Activated naive CD4-positive, alpha-beta T cell treated with anti-CD3 and anti-CD28 coated beads, Interleukin-2, amount 50 U/mL, for 24 hours (primary cell): Measurements from ENCODE around the gene TMEM59L.
A peak's percentile ranks its signal among the peaks of the same experiment; 100 is the strongest.

Experiments
- H3K27ac Mint-ChIP-seq: one replicate; pipeline ENCODE4 v1.8.0; 2021; ENCODE audit warnings: mild to moderate bottlenecking, mixed read lengths
- H3K27me3 Mint-ChIP-seq: one replicate; pipeline ENCODE4 v1.8.0; 2021; ENCODE audit warnings: mixed read lengths
- H3K36me3 Mint-ChIP-seq: one replicate; pipeline ENCODE4 v1.8.0; 2021; ENCODE audit warnings: mixed read lengths
- H3K4me1 Mint-ChIP-seq: one replicate; pipeline ENCODE4 v1.8.0; 2021; ENCODE audit warnings: mixed read lengths
- H3K4me3 Mint-ChIP-seq: one replicate; pipeline ENCODE4 v1.8.0; 2021; ENCODE audit warnings: mild to moderate bottlenecking, mixed read lengths
- H3K9me3 Mint-ChIP-seq: one replicate; pipeline ENCODE4 v1.8.0; 2021; ENCODE audit warnings: mixed read lengths

The TMEM59L gene

GRCh38 chr19:18654469-18654868, 41.8 kb downstream of the TMEM59L start:
- Mint-ChIP-seq H3K36me3 (no peaks in the 10 kb centered on the region), H3K4me1 (peaks cover 29% of the 10 kb centered on the region), H3K4me3 (no peak overlapping the region), H3K9me3 (no peaks in the 10 kb centered on the region), H3K27me3 (no peaks in the 10 kb centered on the region), H3K27ac (no peak overlapping the region)

GRCh38 chr19:18655173-18655844, 42.6 kb downstream of the TMEM59L start:
- Mint-ChIP-seq H3K4me3 (no peak overlapping the region), H3K27me3 (no peaks in the 10 kb centered on the region), H3K4me1 (peaks cover 24% of the 10 kb centered on the region), H3K36me3 (no peaks in the 10 kb centered on the region), H3K9me3 (no peaks in the 10 kb centered on the region), H3K27ac (no peak overlapping the region)

- no peaks in the 10 kb centered on the region for H3K27me3 Mint-ChIP-seq
- no peak overlapping the region for H3K4me3 Mint-ChIP-seq
- no peaks in the 10 kb centered on the region for H3K36me3 Mint-ChIP-seq
- no peak overlapping the region for H3K27ac Mint-ChIP-seq
- H3K9me3 Mint-ChIP-seq = no peaks in the 10 kb centered on the region
- H3K4me1 Mint-ChIP-seq = peaks cover 24% of the 10 kb centered on the region
These were observed 43.8 kb downstream of the TMEM59L start for GRCh38 chr19:18656337-18657086.

GRCh38 chr19:18657590-18658365, 45.1 kb downstream of the TMEM59L start:
- Mint-ChIP-seq H3K27ac (peak overlapping the region; percentile 70), H3K9me3 (no peaks in the 10 kb centered on the region), H3K4me3 (no peak overlapping the region), H3K27me3 (no peaks in the 10 kb centered on the region), H3K36me3 (no peaks in the 10 kb centered on the region), H3K4me1 (peaks cover 25% of the 10 kb centered on the region)

GRCh38 chr19:18658366-18658855, 45.7 kb downstream of the TMEM59L start:
- Mint-ChIP-seq H3K4me1 (peaks cover 31% of the 10 kb centered on the region), H3K27me3 (no peaks in the 10 kb centered on the region), H3K9me3 (no peaks in the 10 kb centered on the region), H3K27ac (no peak overlapping the region), H3K36me3 (no peaks in the 10 kb centered on the region), H3K4me3 (no peak overlapping the region)

- Mint-ChIP-seq H3K36me3 (no peaks in the 10 kb centered on the region), H3K4me1 (peaks cover 37% of the 10 kb centered on the region), H3K27ac (no peak overlapping the region), H3K9me3 (no peaks in the 10 kb centered on the region), H3K4me3 (no peak overlapping the region), H3K27me3 (no peaks in the 10 kb centered on the region)
These were observed 46.8 kb downstream of the TMEM59L start for GRCh38 chr19:18659281-18660050.

- Mint-ChIP-seq H3K27ac (no peak overlapping the region), H3K9me3 (no peaks in the 10 kb centered on the region), H3K4me3 (no peak overlapping the region), H3K4me1 (peaks cover 35% of the 10 kb centered on the region), H3K36me3 (no peaks in the 10 kb centered on the region), H3K27me3 (no peaks in the 10 kb centered on the region)
These were observed 47.6 kb downstream of the TMEM59L start for GRCh38 chr19:18660051-18660910.

- Mint-ChIP-seq H3K27me3 (no peaks in the 10 kb centered on the region), H3K36me3 (no peaks in the 10 kb centered on the region), H3K4me3 (no peak overlapping the region), H3K4me1 (peaks cover 35% of the 10 kb centered on the region), H3K9me3 (no peaks in the 10 kb centered on the region), H3K27ac (no peak overlapping the region)
These were observed 48.4 kb downstream of the TMEM59L start for GRCh38 chr19:18660939-18661670.

- Mint-ChIP-seq H3K4me1 (peaks cover 26% of the 10 kb centered on the region), H3K4me3 (no peak overlapping the region), H3K27me3 (no peaks in the 10 kb centered on the region), H3K36me3 (no peaks in the 10 kb centered on the region), H3K9me3 (no peaks in the 10 kb centered on the region), H3K27ac (no peak overlapping the region)
These were observed 50.5 kb downstream of the TMEM59L start for GRCh38 chr19:18662972-18663732.

- Mint-ChIP-seq H3K4me1 (peaks cover 17% of the 10 kb centered on the region), H3K27me3 (no peaks in the 10 kb centered on the region), H3K27ac (no peak overlapping the region), H3K9me3 (no peaks in the 10 kb centered on the region), H3K36me3 (no peaks in the 10 kb centered on the region), H3K4me3 (no peak overlapping the region)
These were observed 51.4 kb downstream of the TMEM59L start for GRCh38 chr19:18663940-18664530.

GRCh38 chr19:18665771-18666202, 53.1 kb downstream of the TMEM59L start:
- Mint-ChIP-seq H3K27me3 (no peaks in the 10 kb centered on the region), H3K27ac (no peak overlapping the region), H3K4me1 (peaks cover 14% of the 10 kb centered on the region), H3K9me3 (no peaks in the 10 kb centered on the region), H3K36me3 (no peaks in the 10 kb centered on the region), H3K4me3 (no peak overlapping the region)

GRCh38 chr19:18666317-18666716, 53.6 kb downstream of the TMEM59L start:
- Mint-ChIP-seq H3K36me3 (no peaks in the 10 kb centered on the region), H3K4me1 (peaks cover 14% of the 10 kb centered on the region), H3K27me3 (no peaks in the 10 kb centered on the region), H3K27ac (no peak overlapping the region), H3K4me3 (no peak overlapping the region), H3K9me3 (no peaks in the 10 kb centered on the region)

- Mint-ChIP-seq H3K27ac (no peak overlapping the region), H3K4me1 (peaks cover 14% of the 10 kb centered on the region)
These were observed 54.1 kb downstream of the TMEM59L start for GRCh38 chr19:18666784-18667183.

More at GRCh38 chr19:18666784-18667183, 54.1 kb downstream of the TMEM59L start:
- Mint-ChIP-seq H3K4me3 (no peak overlapping the region), H3K27me3 (no peaks in the 10 kb centered on the region), H3K9me3 (no peaks in the 10 kb centered on the region), H3K36me3 (no peaks in the 10 kb centered on the region)
